GM04503 (cell line): Measurements from ENCODE around the gene CACNB3.
"Not testable (repeated sequence)": the region's sequence is repeated elsewhere in the genome, so short reads cannot be mapped to it uniquely, and the experiment has no call there.

Experiments
- DNase-seq: peaks from one replicate; pipeline ENCODE4 v3.0.0-alpha.2; 2012; ENCODE audit warnings: low read depth

Gene CACNB3

DNA sequence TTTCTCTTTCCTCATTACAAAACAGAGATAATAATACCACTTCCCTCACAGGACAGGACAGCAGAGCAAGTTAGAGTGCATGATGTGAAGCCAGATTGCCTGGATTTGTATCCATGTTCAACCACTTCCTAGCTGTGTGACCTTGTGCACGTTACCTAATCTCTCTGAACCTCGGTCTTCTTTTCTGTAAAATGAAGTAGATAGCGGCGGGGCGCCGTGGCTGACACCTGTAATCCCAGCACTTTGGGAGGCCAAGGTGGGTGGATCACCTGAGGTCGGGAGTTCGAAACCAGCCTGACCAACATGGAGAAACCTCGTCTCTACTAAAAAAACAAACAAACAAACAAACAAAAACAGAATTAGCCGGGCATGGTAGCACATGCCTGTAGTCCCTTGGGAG lies 36.6 kb downstream of the CACNB3 start:
- DNase-seq = not testable (repeated sequence)

DNA sequence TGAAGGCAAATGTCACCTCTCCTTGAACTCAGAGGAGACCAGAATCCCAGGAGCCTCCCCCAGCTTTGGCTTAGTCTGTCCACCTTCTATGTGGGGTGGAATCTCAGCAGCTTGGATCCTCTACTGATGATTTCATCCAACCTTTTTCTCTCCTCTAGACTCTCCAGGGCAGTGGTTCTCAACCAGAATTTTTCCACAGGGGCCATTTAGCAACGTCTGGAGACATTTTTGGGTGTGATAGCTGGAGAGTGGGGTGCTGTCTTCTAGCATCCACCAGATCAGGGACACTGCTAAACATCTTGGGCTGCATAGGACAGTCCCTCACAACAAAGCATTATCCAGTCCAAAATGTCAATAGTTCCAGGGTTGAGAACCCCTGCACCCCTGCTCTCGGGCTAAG lies 38.1 kb downstream of the CACNB3 start:
- no peak for DNase-seq

DNA sequence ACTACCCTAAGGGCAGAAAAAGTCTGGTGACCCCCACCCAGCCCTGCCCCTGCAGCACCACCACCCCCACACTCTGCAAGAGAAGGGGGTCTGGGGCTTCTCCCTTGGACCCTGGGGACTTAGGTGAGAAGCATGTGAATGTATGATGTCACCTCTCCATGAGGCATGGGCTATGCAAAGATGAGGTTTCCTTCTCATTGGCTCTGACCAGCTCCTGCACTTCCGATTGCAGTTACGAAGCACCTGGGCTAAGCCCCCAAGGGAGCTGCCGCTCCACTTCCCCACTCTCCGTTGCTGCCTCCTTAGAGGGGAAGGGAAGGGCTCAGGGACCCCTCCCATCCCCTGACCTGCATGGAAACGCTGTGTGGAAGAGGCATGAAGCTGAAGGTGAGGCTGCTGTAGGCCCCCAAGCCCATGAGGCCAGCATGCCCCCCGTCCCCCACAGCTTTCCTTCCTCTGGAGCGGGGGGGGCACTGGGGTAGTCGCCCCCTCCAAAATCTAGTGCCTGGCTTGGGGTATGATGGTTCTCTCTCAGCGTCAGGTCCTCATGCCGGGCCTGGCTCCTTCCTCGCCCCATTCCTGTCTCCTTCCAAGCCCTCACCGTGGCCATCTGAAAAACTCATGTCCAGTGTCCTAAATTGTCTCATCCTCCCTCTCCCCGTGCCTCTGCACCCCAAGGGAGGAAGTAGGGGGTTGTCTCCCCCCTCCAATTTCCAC lies 39.1 kb downstream of the CACNB3 start:
- no peak for DNase-seq

DNA sequence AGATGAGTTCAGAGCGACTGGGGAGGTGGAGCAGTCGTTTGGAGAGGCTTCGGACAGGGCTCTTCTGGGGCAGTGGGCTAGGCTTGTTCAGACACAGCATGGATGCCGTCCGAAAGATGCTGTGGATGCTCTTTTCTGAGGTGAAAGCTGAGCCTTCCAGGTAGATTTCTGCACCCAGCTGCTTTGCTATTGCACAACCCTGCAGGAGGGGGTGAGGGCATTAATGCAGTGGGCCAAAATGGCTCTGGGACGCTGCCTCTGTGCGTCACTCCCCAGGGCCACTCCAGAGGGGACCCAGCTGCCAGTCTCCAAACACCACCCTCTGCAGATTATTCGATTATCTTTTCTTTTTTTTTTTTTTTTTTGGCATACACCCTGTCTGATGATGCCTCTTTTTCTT lies 39.7 kb downstream of the CACNB3 start:
- DNase-seq = no peak

DNA sequence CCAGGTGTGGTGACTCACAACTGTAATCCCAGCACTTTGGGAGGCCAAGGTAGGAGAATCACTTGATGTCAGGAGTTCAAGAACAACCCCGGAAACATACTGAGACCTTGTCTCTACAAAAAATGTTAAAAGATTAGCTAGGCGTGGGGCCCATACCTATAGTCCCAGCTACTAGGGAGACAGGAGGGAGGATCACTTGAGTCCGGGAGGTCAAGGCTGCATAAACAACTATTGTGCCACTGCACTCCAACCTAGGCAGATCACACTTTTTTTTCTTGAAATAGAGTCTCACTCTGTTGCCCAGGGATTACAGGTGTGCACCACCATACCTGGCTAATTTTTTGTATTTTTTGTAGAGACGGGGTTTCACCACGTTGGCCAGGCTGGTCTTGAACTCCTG lies 41.3 kb downstream of the CACNB3 start:
- DNase-seq = no peak

DNA sequence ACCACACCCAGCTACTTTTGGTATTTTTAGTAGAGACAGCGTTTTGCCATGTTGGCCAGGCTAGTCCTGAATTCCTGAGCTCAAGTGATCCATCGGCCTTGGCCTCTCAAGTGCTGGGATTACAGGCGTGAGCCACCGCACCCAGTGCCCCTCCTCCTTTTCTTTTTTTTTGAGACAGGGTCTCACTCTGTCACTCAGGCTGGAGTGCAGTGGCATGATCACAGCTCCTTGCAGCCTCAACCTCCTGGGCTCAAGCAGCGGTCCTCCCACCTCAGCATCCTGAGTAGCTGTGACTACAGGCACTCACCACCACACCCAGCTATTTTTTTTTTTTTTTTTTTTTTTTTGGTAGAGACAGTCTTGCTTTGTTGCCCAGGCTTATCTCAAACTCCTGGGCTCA lies 41.9 kb downstream of the CACNB3 start:
- DNase-seq = not testable (repeated sequence)

DNA sequence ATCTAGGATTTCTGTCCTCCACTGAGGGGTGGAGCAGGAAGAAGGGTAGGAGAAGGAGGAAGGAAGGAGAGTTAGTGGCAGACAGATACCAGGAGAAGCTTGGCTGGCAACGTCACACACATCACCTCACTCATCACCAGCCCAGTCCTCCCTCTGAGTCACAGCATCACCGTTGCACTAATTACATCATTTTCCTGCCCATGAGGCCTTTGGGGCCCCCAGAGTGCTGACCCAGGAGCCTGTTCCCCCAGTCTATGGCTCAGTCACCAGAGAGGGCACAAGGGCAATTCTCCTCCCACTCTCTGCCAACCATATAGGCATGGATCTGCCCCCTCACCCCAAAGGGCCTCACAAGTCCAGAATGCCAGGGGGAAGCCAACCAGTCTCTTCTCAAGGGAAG lies 42.8 kb downstream of the CACNB3 start:
- DNase-seq = no peak

DNA sequence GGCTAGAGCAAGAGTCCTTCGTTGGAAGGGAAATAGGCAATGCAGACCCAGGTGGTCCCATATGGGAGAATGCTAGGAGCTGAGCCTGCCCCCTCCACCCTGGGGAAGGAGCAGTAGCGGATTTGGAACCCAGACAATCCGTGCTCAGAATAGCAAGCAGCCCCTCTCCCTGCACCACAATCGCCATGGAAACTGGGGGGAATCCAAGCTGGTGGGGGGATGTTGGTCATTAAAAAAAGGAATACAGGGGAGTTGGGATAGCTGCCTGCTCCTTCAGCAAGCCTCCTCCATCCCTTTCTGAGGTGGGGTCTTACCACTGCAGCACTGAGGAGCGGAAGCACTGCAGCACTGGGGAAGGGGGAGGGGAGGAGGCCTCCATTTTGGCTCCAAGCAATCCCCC lies 44.5 kb downstream of the CACNB3 start:
- no peak for DNase-seq

DNA sequence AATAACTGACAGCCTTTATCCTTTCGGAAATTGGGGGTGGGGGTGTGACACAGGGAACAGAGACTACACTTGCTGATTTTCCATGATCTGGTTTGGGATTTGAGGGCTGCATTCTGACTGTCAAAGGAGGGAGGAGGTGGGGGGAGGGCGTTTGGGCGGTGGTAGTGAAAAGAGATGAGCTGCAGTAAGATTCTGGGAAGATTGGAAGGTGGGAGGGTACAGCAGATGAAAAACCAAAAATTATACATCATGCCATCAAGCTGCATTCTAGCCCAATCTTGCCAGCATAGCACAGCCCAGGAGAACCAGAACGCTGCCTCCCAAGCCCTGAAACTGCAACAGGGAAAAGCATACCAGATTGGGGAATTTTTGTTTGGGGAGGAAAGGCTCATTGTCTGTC lies 45.0 kb downstream of the CACNB3 start:
- no peak for DNase-seq

DNA sequence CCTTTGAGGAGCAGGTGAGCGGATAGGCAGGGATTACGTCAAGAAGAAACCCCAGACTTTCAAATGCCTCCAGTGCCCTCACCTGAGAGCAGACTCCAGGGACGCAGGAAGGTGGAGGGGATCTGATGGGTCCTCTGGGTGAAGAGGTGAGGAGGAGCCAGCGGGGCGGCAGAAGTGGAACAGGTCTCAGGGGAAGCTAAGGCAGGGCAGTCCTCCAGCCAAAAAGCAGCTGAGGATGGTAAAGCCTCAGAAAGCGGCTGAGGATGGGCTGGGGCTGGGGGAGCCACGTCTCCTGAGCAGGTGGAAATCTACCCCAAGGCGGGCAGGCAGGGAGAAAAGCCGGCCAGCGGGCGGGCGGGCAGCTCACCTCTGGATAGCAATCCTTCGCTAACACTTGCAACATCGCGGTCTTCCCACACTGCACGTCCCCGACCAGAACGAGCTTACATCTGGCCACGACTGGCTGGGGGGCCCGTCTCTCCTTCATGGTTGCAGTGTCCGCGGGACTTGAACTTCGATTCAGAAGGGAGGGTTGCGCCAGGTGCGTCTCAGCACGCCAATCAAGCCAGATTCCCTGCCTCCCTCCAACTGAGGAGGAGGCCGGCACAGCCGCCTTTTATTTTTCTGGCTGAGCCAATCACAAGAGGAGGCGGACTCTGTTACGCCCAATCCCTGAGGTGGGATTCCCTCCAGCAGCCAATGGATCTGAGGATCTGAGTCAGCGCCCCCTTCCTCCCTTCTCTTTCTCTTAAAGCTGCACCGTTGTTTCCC lies 47.2 kb downstream of the CACNB3 start, which contains the start of gene RND1:
RND1 (minus strand) TSS at position 590 of the 771 bp plus-strand sequence; CDS start at position 487, 103 bp downstream.
- no peak for DNase-seq

DNA sequence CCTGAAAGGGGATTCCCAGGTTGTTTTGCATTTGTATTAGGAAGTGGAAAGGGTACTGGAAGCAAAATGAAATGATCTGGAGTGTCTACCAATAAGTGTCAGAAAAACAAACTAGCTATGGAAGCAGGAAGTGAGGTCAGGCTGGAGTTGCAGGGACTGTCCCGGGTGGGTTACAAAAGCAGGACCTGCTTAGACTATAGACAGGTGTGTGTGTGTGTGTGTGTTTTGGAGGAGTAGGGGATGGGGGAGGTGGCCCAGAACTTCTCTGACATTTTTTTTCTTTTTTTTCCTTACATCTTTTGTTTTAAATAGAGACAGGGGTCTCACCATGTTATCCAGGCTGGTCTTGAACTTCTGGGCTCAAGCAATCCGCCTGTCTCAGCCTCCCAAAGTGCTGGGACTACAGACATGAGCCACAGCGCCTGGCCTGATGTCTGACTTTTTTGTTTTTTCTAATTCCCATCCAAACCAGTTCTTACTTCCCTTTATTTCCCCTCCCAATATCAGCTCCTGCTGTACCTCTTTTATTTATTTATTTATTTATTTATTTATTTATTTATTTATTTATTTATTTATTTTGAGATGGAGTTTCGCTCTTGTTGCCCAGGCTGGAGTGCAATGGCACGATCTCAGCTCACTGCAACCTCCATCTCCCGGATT lies 47.9 kb downstream of the CACNB3 start:
- DNase-seq = no peak

DNA sequence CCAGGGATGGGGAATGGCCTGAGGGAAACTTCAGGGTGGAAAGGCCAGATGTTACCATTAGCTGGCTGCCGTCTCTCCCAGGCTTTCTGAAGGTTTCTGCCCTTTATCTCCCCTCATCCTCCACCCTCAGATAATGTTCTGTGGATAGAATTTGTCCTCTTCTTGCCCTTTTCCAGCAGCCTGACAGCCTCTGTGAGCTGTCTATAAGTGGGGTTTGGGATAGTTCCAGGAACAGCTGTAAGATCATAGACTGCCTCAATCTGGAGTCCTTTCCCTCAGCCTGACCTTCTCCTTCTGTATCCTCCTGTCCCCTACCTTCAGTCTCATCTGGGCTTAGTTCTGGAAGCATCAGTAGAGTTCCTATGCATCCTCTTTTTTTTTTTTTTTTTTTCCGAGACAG lies 50.2 kb downstream of the CACNB3 start:
- DNase-seq = no peak

DNA sequence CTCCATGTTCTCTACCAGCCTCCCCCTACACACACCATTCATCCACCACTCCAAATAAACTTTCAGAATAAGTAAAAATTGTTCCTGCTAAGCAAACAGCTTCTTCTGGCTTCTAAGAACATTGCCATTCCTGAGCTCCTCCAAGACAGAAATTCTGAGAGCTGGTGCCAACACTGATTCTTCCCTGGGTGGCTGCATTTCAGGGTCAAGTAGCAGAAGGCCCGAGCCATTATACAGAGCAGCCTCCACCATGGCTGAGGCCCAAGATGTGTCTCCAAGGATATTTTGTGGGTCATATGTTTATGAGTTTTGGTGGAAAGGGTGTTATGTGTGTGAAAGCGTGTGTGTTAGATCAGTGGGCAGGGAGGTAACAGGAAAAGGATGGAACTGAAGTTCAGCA lies 50.9 kb downstream of the CACNB3 start:
- no peak for DNase-seq

DNA sequence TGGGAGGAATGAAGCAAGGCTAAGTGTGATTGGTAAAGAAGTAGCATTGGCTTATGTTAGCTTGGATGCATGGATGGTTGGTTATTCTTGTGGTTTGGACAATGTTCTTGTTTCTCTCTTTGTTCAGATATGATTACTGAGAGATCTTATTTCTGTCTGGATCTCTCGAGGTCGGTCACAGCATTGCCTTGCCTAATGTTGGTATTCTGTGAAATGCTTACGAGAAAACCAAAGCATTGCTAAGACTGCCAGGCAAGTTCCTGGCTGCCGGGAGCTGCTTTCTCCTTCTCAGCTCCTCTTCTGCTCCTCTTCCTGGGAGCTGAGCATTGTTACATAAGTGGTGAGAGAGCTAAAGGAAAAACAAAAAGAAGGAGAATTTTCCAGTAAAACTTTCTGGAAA lies 54.8 kb downstream of the CACNB3 start:
- no peak for DNase-seq

DNA sequence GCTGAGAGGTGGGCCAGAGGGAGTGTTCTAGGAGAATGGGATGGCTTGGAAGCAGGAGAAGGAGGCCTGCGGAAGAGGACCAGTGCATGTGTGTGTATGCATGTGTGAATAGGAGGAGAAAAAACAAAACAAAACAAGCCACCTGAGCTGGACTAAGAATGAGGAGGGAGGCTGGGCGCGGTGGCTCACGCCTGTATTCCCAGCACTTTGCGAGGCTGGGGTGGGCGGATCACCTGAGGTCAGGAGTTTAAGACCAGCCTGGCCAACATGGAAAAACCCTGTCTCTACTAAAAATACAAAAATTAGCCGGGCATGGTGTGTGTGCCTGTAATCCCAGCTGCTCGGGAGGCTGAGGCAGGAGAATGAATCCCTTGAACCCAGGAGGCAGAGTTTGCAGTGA lies 55.2 kb downstream of the CACNB3 start:
- not testable (repeated sequence) for DNase-seq

DNA sequence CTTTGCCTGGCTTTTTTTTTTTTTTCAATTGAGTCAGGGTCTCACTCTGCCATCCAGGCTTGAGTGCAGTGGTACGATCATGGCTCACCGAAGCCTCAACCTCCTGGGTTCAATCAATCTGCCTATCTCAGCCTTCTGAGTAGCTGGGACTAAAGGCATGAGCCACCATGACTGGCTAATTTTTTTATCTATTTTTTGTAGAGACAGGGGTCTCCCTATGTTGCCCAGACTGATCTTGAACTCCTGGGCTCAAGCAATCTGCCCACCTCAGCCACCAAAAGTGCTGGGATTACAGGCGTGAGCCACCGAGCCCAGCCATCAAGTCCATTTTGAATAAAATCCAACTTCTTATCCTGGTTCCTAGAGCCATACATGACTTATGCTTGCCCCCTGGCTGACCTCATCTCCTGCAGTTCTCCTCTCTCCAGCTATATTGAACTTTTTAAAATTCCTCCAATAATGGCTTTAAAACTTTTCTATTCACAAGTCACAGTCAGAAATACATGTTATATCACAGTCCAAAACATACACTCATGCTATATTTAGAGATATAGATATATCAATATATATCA lies 57.7 kb downstream of the CACNB3 start:
- no peak for DNase-seq
